GM18870 (cell line): ENCODE measurements around the gene DES.

Experiments
- ATAC-seq: cut with Tn5 transposase; IDR thresholded peaks from one replicate; pipeline ENCODE4 v1.9.1; 2021; ENCODE audit warnings: moderate library complexity; ENCODE audit not compliant: unreplicated experiment

DES gene

DNA sequence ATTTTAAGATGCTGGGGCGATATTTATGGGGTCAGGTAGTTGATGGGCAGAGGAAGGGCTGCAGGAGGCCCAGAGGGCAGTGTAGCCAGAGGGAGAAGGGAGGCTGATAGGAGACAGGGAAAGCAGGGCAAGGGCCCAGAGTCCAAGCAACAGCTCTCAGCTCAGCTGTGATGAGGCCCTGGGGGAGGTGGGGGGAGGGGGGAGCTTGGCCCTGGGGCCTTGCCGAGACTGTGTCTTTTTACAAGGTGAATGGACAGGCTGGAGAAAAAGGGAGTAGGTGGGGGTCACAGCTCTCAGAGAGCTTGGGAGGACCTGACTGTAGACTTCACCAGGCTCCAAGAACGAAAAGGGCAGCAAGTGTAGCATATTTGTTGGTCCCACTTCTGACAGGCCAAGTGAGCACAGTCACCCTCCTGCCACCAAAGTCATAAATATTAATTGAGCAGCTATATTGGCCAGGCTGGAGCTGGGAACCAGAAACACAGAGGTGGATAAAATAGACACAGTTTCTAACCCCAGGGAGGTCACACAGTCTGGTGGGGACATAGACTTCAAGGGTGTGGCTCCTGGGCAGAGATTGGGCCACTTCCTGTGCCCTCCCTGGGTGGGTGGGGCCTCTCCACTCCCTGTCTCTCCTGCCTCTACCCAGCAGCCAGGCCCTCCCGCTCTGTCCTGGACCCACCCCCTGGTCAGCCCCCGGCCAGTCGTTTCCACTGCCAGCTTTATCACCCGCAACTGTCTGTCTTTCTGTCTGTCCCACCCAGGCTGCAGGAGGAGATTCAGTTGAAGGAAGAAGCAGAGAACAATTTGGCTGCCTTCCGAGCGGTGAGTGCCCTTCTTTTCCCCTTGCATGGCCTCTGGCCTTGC lies 1.4 kb downstream of the DES start:
- ATAC-seq: no peak

- no peak for ATAC-seq
These were observed 2.5 kb downstream of the DES start for GRCh38 chr2:219420687-219421086.

GRCh38 chr2:219421323-219421722 lies 3.1 kb downstream of the DES start:
- ATAC-seq: no peak

- ATAC-seq: no peak
These were observed 4.9 kb downstream of the DES start for GRCh38 chr2:219422952-219423534.

DNA sequence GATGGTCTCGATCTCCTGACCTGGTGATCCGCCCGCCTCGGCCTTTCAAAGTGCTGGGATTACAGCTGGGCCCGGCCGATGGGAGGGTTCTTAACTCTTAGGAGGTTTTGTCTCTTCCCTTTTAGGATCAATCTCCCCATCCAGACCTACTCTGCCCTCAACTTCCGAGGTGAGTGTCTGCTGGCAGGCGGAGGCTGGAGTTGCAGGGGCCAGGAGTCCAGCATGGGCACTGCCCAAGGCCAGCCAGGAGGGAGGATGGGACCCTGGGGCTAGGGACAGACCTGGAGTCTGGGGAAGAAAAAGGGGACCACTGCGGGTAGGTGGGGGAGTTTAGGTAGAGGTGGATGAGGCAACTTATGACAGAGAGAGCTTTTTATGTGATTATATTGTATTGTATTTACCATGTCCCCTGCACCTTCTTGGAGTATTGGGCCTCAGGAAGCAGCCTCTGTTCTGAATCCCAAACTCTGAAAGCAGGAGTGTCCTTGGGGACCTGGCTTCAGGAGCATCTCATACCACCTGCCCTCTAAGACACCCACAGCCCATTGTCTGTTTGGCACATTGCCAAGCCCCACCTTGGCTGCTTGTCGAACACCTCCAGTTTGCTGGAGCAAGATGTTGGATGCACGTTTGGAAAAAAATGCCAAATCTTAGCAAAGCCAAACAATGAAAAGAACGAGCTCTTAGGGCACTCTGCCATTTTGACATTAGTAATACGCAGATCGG lies 5.6 kb downstream of the DES start:
- ATAC-seq: no peak

DNA sequence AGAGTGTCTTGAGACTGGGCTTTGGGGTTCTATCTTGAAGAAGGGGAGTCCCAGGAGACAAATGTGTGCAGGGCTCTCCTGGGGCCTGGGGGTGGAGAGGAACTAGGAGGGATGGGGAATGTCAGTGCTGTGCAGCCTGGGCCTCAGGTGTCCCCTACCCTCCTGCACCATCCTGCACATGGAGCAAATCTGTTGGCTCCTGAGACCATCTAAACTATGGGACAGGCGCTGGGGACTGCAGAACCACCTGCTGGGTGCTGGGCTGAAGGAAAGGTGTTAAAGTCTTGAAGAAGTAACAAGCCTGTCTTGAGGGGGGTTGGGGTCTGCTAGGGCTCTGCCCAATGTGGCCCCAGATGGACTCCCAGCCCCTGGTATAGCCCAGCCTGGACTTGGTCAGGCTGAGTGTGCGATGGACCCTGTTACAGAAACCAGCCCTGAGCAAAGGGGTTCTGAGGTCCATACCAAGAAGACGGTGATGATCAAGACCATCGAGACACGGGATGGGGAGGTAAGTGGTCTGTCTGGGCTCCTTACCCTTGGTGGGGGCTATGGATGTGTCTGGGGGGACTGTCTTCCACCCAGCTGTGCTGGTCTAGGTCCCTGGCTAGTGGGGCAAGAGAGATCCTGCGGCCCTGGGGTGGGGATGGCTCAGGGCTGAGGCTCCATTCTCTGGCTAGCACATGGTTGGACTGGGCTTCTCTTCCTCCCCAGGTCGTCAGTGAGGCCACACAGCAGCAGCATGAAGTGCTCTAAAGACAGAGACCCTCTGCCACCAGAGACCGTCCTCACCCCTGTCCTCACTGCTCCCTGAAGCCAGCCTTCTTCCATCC lies 7.3 kb downstream of the DES start:
- ATAC-seq: no peak

- no peak for ATAC-seq
These were observed 7.9 kb downstream of the DES start for GRCh38 chr2:219426068-219426443.

DNA sequence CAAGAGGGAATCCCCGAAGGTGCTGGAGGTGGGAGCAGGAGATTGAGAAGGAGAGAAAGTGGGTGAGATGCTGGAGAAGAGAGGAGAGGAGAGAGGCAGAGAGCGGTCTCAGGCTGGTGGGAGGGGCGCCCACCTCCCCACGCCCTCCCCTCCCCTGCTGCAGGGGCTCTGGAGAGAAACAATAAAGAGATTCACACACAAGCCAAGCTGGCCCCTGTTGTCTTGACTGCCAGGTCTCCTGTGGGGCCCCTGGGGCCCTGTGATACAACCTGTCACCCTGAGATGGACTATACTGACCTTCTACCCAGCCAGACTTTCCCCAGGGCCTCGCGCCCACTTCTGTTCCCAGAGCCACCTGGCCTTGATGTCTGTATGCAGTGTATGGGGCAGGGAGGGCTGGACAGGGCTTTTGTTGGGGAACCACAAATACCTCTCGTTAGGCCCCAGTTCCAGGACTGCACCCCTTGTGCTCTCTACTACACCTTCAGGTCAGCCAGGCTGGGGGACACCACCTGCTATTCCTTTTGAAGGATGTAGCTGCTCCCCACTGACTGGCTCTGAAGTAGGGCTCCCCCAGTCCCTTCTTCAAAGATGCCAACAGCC lies 8.5 kb downstream of the DES start:
- ATAC-seq: no peak

DNA sequence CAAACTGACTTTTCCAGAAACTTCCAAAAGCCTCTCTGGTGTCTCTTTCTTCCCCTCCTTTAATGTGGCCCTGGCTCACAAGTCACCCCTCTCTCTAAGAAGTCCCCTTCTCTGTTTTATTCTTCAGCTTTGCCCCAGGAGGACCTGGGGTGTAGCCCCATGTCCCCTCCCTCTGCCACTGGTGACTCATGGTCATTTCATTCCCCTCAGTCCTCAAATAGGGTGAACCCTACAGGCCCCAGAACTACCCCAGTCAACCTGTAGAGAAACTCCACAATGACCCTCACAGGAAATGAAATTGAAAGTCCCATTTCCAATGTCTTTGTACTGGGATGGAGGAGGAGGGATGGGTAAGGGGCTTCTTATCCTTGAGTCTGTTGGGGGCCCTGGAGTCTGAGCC lies 10.3 kb downstream of the DES start:
- no peak for ATAC-seq

GRCh38 chr2:219429958-219430606 lies 11.9 kb downstream of the DES start:
- ATAC-seq: no peak

DNA sequence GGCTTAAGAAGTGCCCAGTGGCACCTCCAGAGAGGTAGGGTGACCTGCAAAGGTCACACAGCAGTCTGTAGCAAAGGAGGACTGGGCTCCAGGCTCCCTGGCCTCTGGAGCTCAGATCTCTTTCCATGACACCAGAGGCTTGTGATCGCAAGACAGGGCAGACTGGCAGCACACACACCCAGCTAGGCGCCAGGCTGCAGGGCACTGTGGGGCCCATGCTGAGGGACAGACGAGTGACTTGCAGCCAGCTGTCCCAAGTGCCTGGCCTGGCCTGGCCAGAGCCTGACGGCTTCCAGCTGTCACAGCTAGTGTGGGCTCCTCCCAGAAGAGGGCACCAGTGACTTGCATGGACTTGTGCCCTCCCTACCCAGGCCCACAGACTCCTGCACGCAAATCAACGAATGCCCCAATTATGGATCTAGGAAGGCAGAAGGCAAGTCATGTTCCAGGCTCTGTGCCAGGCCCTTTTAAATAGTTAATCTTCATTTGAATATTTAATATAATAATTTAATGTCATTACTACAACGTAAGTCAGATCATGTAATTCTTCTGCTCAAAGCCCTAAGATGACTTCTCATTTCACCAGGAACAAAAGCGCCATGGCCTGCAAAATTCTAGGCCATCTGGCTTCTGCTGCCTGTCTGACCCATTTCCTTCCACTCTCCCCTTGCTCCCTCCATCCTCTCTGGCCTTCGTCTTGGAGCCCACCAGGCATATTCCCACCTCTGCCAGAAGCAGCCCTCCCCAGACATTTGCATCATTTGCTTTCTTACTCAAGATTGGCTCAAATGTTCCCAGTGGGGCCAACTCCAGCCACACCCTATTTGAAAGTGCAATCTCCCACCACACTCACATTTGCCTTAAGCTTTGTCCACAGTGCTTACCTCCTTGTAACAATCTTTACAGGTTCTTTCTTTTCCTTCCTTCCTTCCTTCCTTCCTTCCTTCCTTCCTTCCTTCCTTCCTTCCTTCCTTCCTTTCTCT lies 12.7 kb downstream of the DES start:
- ATAC-seq: no peak

DNA sequence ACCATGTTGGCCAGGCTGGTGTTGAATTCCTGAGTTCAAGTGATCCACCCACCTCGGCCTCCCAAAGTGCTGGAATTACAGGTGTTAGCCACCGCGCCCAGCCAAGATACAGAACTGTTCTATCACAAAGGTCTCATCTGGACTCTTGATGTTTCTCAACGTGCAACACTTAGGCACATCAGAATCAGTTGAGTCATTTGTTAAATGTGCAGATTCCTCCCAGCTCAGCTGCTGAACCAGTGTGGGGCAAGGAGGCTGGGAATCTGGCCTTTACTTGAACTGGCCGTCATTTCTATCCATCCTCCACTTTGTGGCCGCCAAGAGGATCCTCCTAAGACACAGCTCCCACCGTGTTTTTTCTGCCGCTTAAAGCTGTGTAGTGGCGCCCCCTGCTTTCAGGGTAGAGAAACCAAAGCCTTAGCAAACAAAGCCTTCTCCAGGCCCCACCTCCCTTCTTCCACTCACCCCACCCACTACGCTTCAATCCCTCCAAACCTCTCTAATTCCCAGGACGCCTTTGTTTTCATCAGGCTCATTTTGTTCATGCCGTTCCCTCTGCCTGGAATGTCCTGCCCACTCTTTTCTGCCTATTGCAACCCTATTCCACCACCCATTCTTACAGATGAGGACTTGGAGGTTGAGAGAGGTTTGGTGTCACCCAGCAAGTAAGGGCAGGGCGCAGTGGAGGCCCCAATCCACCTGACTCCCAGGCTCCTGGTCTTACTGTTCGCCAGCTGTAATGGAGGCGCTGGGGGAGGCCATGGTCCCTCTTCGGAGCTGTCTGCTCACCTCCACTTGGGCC lies 15.7 kb downstream of the DES start:
- no peak for ATAC-seq

GRCh38 chr2:219434468-219434717 lies 16.2 kb downstream of the DES start:
- no peak for ATAC-seq

- no peak for ATAC-seq
These were observed 16.7 kb downstream of the DES start, which contains the start of gene SPEG for GRCh38 chr2:219434718-219435525. SPEG (plus strand) TSS chr2:219434843; CDS start chr2:219434978, 135 bp downstream.

- no peak for ATAC-seq
These were observed 17.5 kb downstream of the DES start for GRCh38 chr2:219435701-219436100.

- ATAC-seq: no peak
These were observed 18.3 kb downstream of the DES start for GRCh38 chr2:219436491-219436890.

GRCh38 chr2:219437141-219437540 lies 19.0 kb downstream of the DES start:
- ATAC-seq: no peak
